ENCODE data around the gene FAM50A.
A peak's percentile ranks its signal among the peaks of the same experiment; 100 is the strongest.

Gene FAM50A

DNA sequence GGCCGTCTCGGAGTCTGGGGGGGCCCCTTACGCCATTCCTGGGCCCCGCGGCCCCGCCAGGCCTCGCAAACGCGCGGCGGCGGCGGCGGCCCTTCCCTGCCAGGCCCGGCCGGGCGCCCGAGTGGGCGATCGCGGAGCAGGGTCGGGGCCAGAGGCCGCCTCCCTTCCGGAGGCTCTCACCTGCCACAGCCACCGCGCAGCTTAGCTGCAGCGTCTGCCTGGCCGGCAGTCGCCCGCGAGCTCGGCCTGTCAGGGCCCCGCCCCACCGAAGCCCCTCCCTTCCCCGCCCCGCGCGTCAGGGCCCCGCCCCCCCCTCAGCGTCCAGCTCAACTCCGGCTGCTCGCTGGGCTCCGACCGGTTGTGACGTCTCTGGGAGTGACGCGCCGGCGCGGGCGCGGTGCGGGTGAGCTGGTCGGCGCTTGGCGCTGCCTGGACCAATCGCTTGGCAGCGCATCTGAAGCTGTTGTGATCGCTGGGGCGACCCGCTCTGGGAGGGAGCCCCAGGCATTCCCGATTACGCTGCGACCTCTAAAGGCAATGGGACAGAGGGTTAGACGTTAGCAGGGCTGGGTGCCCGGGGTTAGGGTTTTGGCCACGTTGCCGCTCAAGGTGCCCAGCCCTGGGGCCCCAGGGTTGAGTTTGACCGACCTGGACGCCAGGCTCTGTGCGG, 46.6 kb downstream of the FAM50A start, which contains the start of gene SLC10A3 (continued):
- TF ChIP-seq, protein P1, sequence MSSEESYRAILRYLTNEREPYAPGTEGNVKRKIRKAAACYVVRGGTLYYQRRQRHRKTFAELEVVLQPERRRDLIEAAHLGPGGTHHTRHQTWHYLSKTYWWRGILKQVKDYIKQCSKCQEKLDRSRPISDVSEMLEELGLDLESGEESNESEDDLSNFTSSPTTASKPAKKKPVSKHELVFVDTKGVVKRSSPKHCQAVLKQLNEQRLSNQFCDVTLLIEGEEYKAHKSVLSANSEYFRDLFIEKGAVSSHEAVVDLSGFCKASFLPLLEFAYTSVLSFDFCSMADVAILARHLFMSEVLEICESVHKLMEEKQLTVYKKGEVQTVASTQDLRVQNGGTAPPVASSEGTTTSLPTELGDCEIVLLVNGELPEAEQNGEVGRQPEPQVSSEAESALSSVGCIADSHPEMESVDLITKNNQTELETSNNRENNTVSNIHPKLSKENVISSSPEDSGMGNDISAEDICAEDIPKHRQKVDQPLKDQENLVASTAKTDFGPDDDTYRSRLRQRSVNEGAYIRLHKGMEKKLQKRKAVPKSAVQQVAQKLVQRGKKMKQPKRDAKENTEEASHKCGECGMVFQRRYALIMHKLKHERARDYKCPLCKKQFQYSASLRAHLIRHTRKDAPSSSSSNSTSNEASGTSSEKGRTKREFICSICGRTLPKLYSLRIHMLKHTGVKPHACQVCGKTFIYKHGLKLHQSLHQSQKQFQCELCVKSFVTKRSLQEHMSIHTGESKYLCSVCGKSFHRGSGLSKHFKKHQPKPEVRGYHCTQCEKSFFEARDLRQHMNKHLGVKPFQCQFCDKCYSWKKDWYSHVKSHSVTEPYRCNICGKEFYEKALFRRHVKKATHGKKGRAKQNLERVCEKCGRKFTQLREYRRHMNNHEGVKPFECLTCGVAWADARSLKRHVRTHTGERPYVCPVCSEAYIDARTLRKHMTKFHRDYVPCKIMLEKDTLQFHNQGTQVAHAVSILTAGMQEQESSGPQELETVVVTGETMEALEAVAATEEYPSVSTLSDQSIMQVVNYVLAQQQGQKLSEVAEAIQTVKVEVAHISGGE (tag by site-specific recombination; conservative IDR thresholded peaks at IDR 0.05; ENCODE audit: low read depth) = no peak
- TF ChIP-seq, protein P2, sequence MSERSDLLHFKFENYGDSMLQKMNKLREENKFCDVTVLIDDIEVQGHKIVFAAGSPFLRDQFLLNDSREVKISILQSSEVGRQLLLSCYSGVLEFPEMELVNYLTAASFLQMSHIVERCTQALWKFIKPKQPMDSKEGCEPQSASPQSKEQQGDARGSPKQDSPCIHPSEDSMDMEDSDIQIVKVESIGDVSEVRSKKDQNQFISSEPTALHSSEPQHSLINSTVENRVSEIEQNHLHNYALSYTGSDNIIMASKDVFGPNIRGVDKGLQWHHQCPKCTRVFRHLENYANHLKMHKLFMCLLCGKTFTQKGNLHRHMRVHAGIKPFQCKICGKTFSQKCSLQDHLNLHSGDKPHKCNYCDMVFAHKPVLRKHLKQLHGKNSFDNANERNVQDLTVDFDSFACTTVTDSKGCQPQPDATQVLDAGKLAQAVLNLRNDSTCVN (tag by site-specific recombination; optimal IDR thresholded peaks at IDR 0.05) = peak; percentile 74
- TF ChIP-seq GFI1B (tag by site-specific recombination; IDR thresholded peaks at IDR 0.05) (no peak), ZSCAN18 (tag by site-specific recombination; IDR thresholded peaks at IDR 0.05) (no peak), ZNF416 (tag by site-specific recombination; IDR thresholded peaks at IDR 0.05) (no peak), ZNF10 (tag by site-specific recombination; IDR thresholded peaks at IDR 0.05) (no peak), OVOL3 (tag by site-specific recombination; IDR thresholded peaks at IDR 0.05) (no peak), ZNF555 (tag by site-specific recombination; conservative IDR thresholded peaks at IDR 0.05) (no peak), ZEB2 (tag by site-specific recombination; IDR thresholded peaks at IDR 0.05) (peak; percentile 63), ZNF830 (tag by site-specific recombination; IDR thresholded peaks at IDR 0.05; ENCODE audit: low read depth) (no peak), ZNF747 (tag by site-specific recombination; IDR thresholded peaks at IDR 0.05) (no peak), KLF10 (tag by site-specific recombination; IDR thresholded peaks at IDR 0.05) (peak; percentile 70; the same call in 1 of the 2 replicates), ZNF600 (tag by site-specific recombination; IDR thresholded peaks at IDR 0.05) (peak; percentile 62), ZNF704 (tag by site-specific recombination; IDR thresholded peaks at IDR 0.05) (no peak), ZNF121 (tag by site-specific recombination; IDR thresholded peaks at IDR 0.05) (no peak), ZNF175 (tag by site-specific recombination; IDR thresholded peaks at IDR 0.05) (no peak), ZNF335 (tag by site-specific recombination; conservative IDR thresholded peaks at IDR 0.05) (no peak), ZNF404 (tag by site-specific recombination; IDR thresholded peaks at IDR 0.05) (no peak), ZNF37A (tag by site-specific recombination; IDR thresholded peaks at IDR 0.05) (no peak), ZNF274 (IDR thresholded peaks at IDR 0.05; ENCODE audit: low read length) (no peak), ZNF274 (tag by site-specific recombination; IDR thresholded peaks at IDR 0.05; ENCODE audit: borderline replicate concordance) (no peak), ZNF311 (tag by site-specific recombination; IDR thresholded peaks at IDR 0.05; ENCODE audit: borderline replicate concordance) (no peak), ZNF660 (tag by site-specific recombination; IDR thresholded peaks at IDR 0.05) (peak; percentile 56; the same call in 1 of the 2 replicates), YY1 (tag by site-specific recombination; IDR thresholded peaks at IDR 0.05) (0 out of 2 replicates have a peak, but pooled peaks have one; percentile 2), ZNF16 (tag by site-specific recombination; IDR thresholded peaks at IDR 0.05; ENCODE audit: low read depth) (no peak)
- TF ChIP-seq, protein P3, sequence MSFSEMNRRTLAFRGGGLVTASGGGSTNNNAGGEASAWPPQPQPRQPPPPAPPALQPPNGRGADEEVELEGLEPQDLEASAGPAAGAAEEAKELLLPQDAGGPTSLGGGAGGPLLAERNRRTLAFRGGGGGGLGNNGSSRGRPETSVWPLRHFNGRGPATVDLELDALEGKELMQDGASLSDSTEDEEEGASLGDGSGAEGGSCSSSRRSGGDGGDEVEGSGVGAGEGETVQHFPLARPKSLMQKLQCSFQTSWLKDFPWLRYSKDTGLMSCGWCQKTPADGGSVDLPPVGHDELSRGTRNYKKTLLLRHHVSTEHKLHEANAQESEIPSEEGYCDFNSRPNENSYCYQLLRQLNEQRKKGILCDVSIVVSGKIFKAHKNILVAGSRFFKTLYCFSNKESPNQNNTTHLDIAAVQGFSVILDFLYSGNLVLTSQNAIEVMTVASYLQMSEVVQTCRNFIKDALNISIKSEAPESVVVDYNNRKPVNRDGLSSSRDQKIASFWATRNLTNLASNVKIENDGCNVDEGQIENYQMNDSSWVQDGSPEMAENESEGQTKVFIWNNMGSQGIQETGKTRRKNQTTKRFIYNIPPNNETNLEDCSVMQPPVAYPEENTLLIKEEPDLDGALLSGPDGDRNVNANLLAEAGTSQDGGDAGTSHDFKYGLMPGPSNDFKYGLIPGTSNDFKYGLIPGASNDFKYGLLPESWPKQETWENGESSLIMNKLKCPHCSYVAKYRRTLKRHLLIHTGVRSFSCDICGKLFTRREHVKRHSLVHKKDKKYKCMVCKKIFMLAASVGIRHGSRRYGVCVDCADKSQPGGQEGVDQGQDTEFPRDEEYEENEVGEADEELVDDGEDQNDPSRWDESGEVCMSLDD (tag by site-specific recombination; IDR thresholded peaks at IDR 0.05) = no peak
